Activated CD4-positive, CD25-positive, alpha-beta regulatory T cell treated with anti-CD3 and anti-CD28 coated beads, Interleukin-2, amount 50 U/mL, for 16 hours (primary cell): ENCODE measurements around the gene VASH1.

Experiments used
- DNase-seq: peaks from one replicate; pipeline ENCODE4 v3.0.0-alpha.2; 2020; ENCODE audit warnings: low read depth, low spot score

Gene VASH1

GRCh38 chr14:76771437-76771980, 10.2 kb downstream of the VASH1 start:
- DNase-seq, result no peak

- no peak for DNase-seq
Observed at GRCh38 chr14:76772300-76773187, 11.3 kb downstream of the VASH1 start.

- no peak for DNase-seq
Observed at GRCh38 chr14:76773188-76773885, 12.1 kb downstream of the VASH1 start.

- no peak for DNase-seq
Observed at GRCh38 chr14:76773956-76774820, 12.9 kb downstream of the VASH1 start.

- DNase-seq, result no peak
Observed at GRCh38 chr14:76774821-76775694, 13.8 kb downstream of the VASH1 start.

GRCh38 chr14:76775695-76776427, 14.6 kb downstream of the VASH1 start:
- no peak for DNase-seq

GRCh38 chr14:76776428-76777251, 15.4 kb downstream of the VASH1 start:
- no peak for DNase-seq

GRCh38 chr14:76777721-76778120, 16.5 kb downstream of the VASH1 start:
- no peak for DNase-seq

- DNase-seq, result no peak
Observed at GRCh38 chr14:76778546-76779215, 17.4 kb downstream of the VASH1 start.

GRCh38 chr14:76779221-76780057, 18.2 kb downstream of the VASH1 start:
- no peak for DNase-seq

GRCh38 chr14:76780058-76780345, 18.7 kb downstream of the VASH1 start:
- no peak for DNase-seq

- no peak for DNase-seq
Observed at GRCh38 chr14:76780360-76780759, 19.1 kb downstream of the VASH1 start.

GRCh38 chr14:76780875-76781647, 19.8 kb downstream of the VASH1 start:
- no peak for DNase-seq

- no peak for DNase-seq
Observed at GRCh38 chr14:76781648-76782051, 20.4 kb downstream of the VASH1 start.

- DNase-seq, result no peak
Observed at GRCh38 chr14:76782115-76782884, 21.0 kb downstream of the VASH1 start.

- no peak for DNase-seq
Observed at GRCh38 chr14:76782885-76783566, 21.8 kb downstream of the VASH1 start.
